Heart right ventricle (tissue), 16 donors: Measurements from ENCODE around the gene SLC22A1. TPM values are rescaled to one million over a fixed set of nuclear protein-coding genes. Genes with fewer than 3 reads are reported as not detected.

Experiments used
- ATAC-seq, 8 donors: fragments of 200-7000 bp; cut with Tn5 transposase; one replicate each; pipeline ENCODE4 v1.9.1; 2020; ENCODE audit warnings: mild to moderate bottlenecking in 8 of 8, moderate library complexity in 8 of 8, moderate number of reproducible peaks in 1 of 8
- DNase-seq, 2 donors: peaks; one replicate each; pipeline ENCODE4 v3.0.0-alpha.2; 2020
- H3K27ac ChIP-seq, 10 donors: fragments of 200-600 bp; sonication (generic) in 2 of 10; one replicate each; pipeline versions ENCODE4 v1.5.0 to v1.8.0; 2020 to 2022; ENCODE audit warnings: mild to moderate bottlenecking in 3 of 10
- H3K27me3 ChIP-seq, 7 donors: fragments of 200-600 bp; one replicate each; pipeline ENCODE4 v1.8.0; 2021 to 2022; ENCODE audit warnings: mild to moderate bottlenecking in 2 of 7
- H3K36me3 ChIP-seq, 9 donors: fragments of 200-600 bp; sonication (generic) in 1 of 9; one replicate each; pipeline versions ENCODE4 v1.5.0 to v1.8.0; 2020 to 2022; ENCODE audit warnings: mild to moderate bottlenecking in 2 of 9
- H3K4me1 ChIP-seq, 9 donors: fragments of 200-600 bp; sonication (generic) in 1 of 9; one replicate each; pipeline versions ENCODE4 v1.5.0 to v1.8.0; 2020 to 2022; ENCODE audit warnings: mild to moderate bottlenecking in 4 of 9
- H3K4me3 ChIP-seq, 10 donors: fragments of 200-600 bp; sonication (generic) in 2 of 10; one replicate each; pipeline versions ENCODE4 v1.5.0 to v1.8.0; 2020 to 2022; ENCODE audit warnings: mild to moderate bottlenecking in 7 of 10, moderate library complexity in 2 of 10
- H3K9me3 ChIP-seq, 11 donors: fragments of 200-600 bp in 10 of 11; sonication (generic) in 2 of 11; one replicate each; pipeline versions ENCODE4 v1.5.0 to v1.8.0; 2013 to 2022; ENCODE audit warnings: mild to moderate bottlenecking in 2 of 11, control low read depth in 1 of 11, moderate library complexity in 1 of 11
- WGBS, 2 donors: extraction: QIAGEN DNeasy Blood & Tissue Kit; methylation state at CpG; one replicate each; pipeline ENCODE4 v1.1.7; 2013; ENCODE audit warnings: inconsistent platforms in 1 of 2; 5-methylcytosine and 5-hydroxymethylcytosine counted together
- intact Hi-C, 10 donors: fragments of 100-400 bp; cut with DNase I; formaldehyde crosslinking; loops; one replicate each; pipeline versions ENCODE4 v1.11.1 to v1.14.2; 2022
- polyA plus RNA-seq, 2 donors: library from polyadenylated mRNA; stranded (reverse); fragments of 200-250 nt; gene quantifications; one replicate each; pipeline ENCODE4 v1.2.3, GENCODE V29; 2013
- total RNA-seq, 10 donors: library from RNA; stranded (reverse); fragmentation: NEBNext Ultra II Directional in 3 of 10; extraction: Animal tissue kit (Norgen Biotek cat#: 25700) in 3 of 10; gene quantifications; one replicate each; pipeline versions ENCODE4 v1.2.1 to v1.2.4, GENCODE V29; 2021 to 2023
- TF ChIP-seq, protein P1 (sequence below), 9 donors: fragments of 200-600 bp; sonication (generic) in 2 of 9; IDR thresholded peaks; one replicate each; pipeline versions ENCODE4 v1.5.0 to v1.8.0; 2021 to 2022; ENCODE audit warnings: antibody characterized with exemption in 9 of 9, mild to moderate bottlenecking in 5 of 9, moderate library complexity in 1 of 9
- donor health status: Arrhythmogenic right ventricular cardiomyopathy.
- donor health status: ischemic (EF 13 %, LVEDD 7.1; RV severe dilation, severe dysfunction).
- donor health status: healthy with polysubstance abuse.
- donor health status: DM: no; HTN: yes; CAD: no.
- donor health status: DM: no; HTN: no; CAD: no.
- donor health status: ischemic (EF 25% LVEDD 6.9; RV normal size, moderate dysfunction).
- donor health status: ischemic (EF 25% LVEDD 5.7; RV mildly dilated, moderate dysfunction).
- donor health status: healthy.
- donor health status: DM: yes; HTN: yes; CAD: no.
- donor health status: Ischemic cardiomyopathy.
- donor health status: ischemic (EF 35%, LVEDD 5.7; RV mildly dilated, moderate dysfunction).
- donor health status: nonischemic (EF 11% LVEDD 7.7; RV severe dilation, severe dysfunction).
- donor health status: DM: yes; HTN: yes; CAD: no.
- donor health status: PGD.
- donor health status: ischemic (EF 29% LVEDD 5.4; RV normal size, mild dysfunction).
- donor health status: nonischemic (EF 23%, LVEDD 6.1; RV moderate dilation, normal function).

The SLC22A1 gene
- total and polyA plus RNA-seq, 12 donors, result 0.10 to 1.4 (median 0.39) TPM; not detected in 3

- DNase-seq (no peak), ATAC-seq (no peak)
- Histone ChIP-seq H3K4me3 (no peak overlapping the region), H3K9me3 (peaks cover 0 to 20% (median 2%) of the 10 kb centered on the region in 11 donors), H3K4me1 (no peaks in the 10 kb centered on the region), H3K27ac (no peak overlapping the region), H3K36me3 (no peaks in the 10 kb centered on the region), H3K27me3 (peaks cover 0 to 4% (median 0%) of the 10 kb centered on the region in 7 donors)
- intact Hi-C loops, result loop anchor here in 1 of 10 donors (5.0 kb wide), 1 partner anchor 167 kb away; no protein-coding TSS in a partner anchor
- WGBS, 2 donors, result 83 to 88% methylated on average over 1 of the region's 1 CpG
- TF ChIP-seq, protein P1, sequence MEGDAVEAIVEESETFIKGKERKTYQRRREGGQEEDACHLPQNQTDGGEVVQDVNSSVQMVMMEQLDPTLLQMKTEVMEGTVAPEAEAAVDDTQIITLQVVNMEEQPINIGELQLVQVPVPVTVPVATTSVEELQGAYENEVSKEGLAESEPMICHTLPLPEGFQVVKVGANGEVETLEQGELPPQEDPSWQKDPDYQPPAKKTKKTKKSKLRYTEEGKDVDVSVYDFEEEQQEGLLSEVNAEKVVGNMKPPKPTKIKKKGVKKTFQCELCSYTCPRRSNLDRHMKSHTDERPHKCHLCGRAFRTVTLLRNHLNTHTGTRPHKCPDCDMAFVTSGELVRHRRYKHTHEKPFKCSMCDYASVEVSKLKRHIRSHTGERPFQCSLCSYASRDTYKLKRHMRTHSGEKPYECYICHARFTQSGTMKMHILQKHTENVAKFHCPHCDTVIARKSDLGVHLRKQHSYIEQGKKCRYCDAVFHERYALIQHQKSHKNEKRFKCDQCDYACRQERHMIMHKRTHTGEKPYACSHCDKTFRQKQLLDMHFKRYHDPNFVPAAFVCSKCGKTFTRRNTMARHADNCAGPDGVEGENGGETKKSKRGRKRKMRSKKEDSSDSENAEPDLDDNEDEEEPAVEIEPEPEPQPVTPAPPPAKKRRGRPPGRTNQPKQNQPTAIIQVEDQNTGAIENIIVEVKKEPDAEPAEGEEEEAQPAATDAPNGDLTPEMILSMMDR (IDR thresholded peaks at IDR 0.05), result no peak
Measured at GRCh38 chr6:160204710-160205109, 83.1 kb downstream of the SLC22A1 start.

DNA sequence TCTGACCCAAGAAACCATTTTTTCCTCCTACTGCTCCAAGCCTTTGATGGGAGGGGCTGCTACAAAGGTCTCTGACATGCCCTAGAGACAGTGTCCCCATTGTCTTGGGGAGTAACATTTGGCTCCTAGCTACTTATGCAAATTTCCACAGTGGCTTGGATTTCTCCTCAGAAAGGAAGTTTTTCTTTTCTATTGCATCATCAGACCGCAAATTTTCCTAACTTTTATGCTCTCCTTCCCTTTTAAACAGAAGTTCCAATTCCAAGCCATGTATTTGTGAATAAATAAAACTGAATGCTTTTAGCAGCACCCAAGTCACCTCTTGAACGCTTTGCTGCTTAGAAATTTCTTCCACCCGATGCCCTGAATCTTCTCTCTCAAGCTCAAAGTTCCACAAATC, 86.0 kb downstream of the SLC22A1 start:
- ATAC-seq (no peak), DNase-seq (no peak)
- TF ChIP-seq, protein P1 (IDR thresholded peaks at IDR 0.05), result no peak
- WGBS, 2 donors, result 66 to 71% methylated on average over 3 of the region's 3 CpGs
- Histone ChIP-seq H3K27ac (no peak overlapping the region), H3K4me1 (no peaks in the 10 kb centered on the region), H3K4me3 (no peak overlapping the region), H3K27me3 (no peaks in the 10 kb centered on the region), H3K9me3 (peaks cover 0 to 20% (median 2%) of the 10 kb centered on the region in 11 donors), H3K36me3 (no peaks in the 10 kb centered on the region)
- intact Hi-C loops, result no loop called here

Other genes with a start within 250 kb of the SLC22A1 start
- gene MAS1, start 230.8 kb upstream of the SLC22A1 start, total RNA-seq, result under 1 TPM in 5 of 10 donors, not detected in 5; 0.02 to 0.04 (median 0.02) TPM
- gene MAS1, start 230.8 kb upstream of the SLC22A1 start, polyA plus RNA-seq, result not detected
- 10 to 100 TPM; 61.7 to 95.6 (median 72.2) TPM for gene IGF2R, start 152.7 kb upstream of the SLC22A1 start, total RNA-seq
- 10 to 100 TPM; 13.7 to 21.1 TPM for gene IGF2R, start 152.7 kb upstream of the SLC22A1 start, polyA plus RNA-seq
- gene SLC22A2, start 137.0 kb downstream of the SLC22A1 start, total RNA-seq, result not detected
- gene SLC22A2, start 137.0 kb downstream of the SLC22A1 start, polyA plus RNA-seq, result not detected
- 1 to 10 TPM in 1 of 10 donors, under 1 TPM in 9; 0.26 to 1.3 (median 0.64) TPM for gene SLC22A3, start 226.6 kb downstream of the SLC22A1 start, total RNA-seq
- 1 to 10 TPM in 1 of 2 donors, under 1 TPM in 1; 0.71 to 2.0 TPM for gene SLC22A3, start 226.6 kb downstream of the SLC22A1 start, polyA plus RNA-seq